HepG2 (cell line): ENCODE results near the gene PRR12. TPM values are rescaled to one million over a fixed set of nuclear protein-coding genes. Genes with fewer than 3 reads are reported as not detected.

Experiments
- ARNT2 ChIP-seq: sonication (generic); formaldehyde crosslinking; IDR thresholded peaks from 2 replicates; pipeline ENCODE4 v1.8.0; 2022; ENCODE audit warnings: mild to moderate bottlenecking, low read depth, missing genetic modification reagents, moderate library complexity
- CBFB ChIP-seq: sonication (generic); formaldehyde crosslinking; IDR thresholded peaks from 2 replicates; pipeline ENCODE4 v1.4.0; 2020; ENCODE audit warnings: missing genetic modification reagents
- CBX5 ChIP-seq: sonication (generic); formaldehyde crosslinking; IDR thresholded peaks from 2 replicates; pipeline ENCODE4 v1.4.0; 2020; ENCODE audit warnings: missing genetic modification reagents, borderline replicate concordance
- DR1 ChIP-seq: sonication (generic); formaldehyde crosslinking; IDR thresholded peaks from 2 replicates; pipeline ENCODE4 v1.8.0; 2021; ENCODE audit warnings: mild to moderate bottlenecking, missing genetic modification reagents, inconsistent platforms
- FOXM1 ChIP-seq: sonication (generic); formaldehyde crosslinking; IDR thresholded peaks from 2 replicates; pipeline ENCODE4 v1.5.0; 2020; ENCODE audit warnings: missing genetic modification reagents
- HNRNPK ChIP-seq: fragments of 200-400 bp; formaldehyde crosslinking; IDR thresholded peaks from 2 replicates; pipeline ENCODE4 v1.6.1; 2018; ENCODE audit warnings: low read length, low read depth, moderate library complexity, mild to moderate bottlenecking; ENCODE audit not compliant: poor library complexity, severe bottlenecking
- IKZF1 ChIP-seq: fragments of 450-650 bp; IDR thresholded peaks from 2 replicates; pipeline ENCODE4 v1.7.1; 2016
- KAT8 ChIP-seq: IDR thresholded peaks from 2 replicates; pipeline ENCODE4 v1.6.1; 2016; ENCODE audit warnings: missing genetic modification reagents, missing compliant biosample characterization
- NR2F2 ChIP-seq: IDR thresholded peaks from 2 replicates; pipeline ENCODE4 v1.6.1; 2012; ENCODE audit warnings: low read depth, inconsistent platforms, borderline replicate concordance
- PAWR ChIP-seq: sonication (generic); formaldehyde crosslinking; IDR thresholded peaks from 2 replicates; pipeline ENCODE4 v1.4.0; 2020; ENCODE audit warnings: missing genetic modification reagents, mild to moderate bottlenecking, borderline replicate concordance
- POLR2G ChIP-seq: fragments of 200-400 bp; formaldehyde crosslinking; IDR thresholded peaks from 2 replicates; pipeline ENCODE4 v1.6.1; 2018; ENCODE audit warnings: mild to moderate bottlenecking, low read depth, low read length, moderate library complexity
- PPARG ChIP-seq: conservative IDR thresholded peaks from 2 replicates; pipeline ENCODE4 v1.6.1; 2016; ENCODE audit warnings: missing biosample characterization, missing genetic modification reagents
- RAD21 ChIP-seq: fragments of 450-650 bp; formaldehyde crosslinking; IDR thresholded peaks from 2 replicates; pipeline ENCODE4 v1.5.0; 2020; ENCODE audit warnings: mild to moderate bottlenecking
- SAFB2 ChIP-seq: sonication (generic); formaldehyde crosslinking; IDR thresholded peaks from 2 replicates; pipeline ENCODE4 v1.5.1; 2020; ENCODE audit warnings: missing genetic modification reagents, low read depth, mild to moderate bottlenecking, borderline replicate concordance
- STAT5B ChIP-seq: sonication (generic); formaldehyde crosslinking; IDR thresholded peaks from 2 replicates; pipeline ENCODE4 v1.4.0; 2020; ENCODE audit warnings: missing genetic modification reagents
- ZBTB20 ChIP-seq: sonication (generic); formaldehyde crosslinking; IDR thresholded peaks from 2 replicates; pipeline ENCODE4 v1.8.1; 2023; ENCODE audit warnings: missing genetic modification reagents, low read depth, mild to moderate bottlenecking, borderline replicate concordance
- ZBTB8A ChIP-seq: sonication (generic); formaldehyde crosslinking; IDR thresholded peaks from 2 replicates; pipeline ENCODE4 v1.4.0; 2020; ENCODE audit warnings: mild to moderate bottlenecking, low read depth, missing genetic modification reagents, borderline replicate concordance
- ZFP37 ChIP-seq: sonication (generic); formaldehyde crosslinking; IDR thresholded peaks from 2 replicates; pipeline ENCODE4 v1.4.0; 2020; ENCODE audit warnings: missing genetic modification reagents, borderline replicate concordance
- ZNF124 ChIP-seq: sonication (generic); formaldehyde crosslinking; IDR thresholded peaks from 2 replicates; pipeline ENCODE4 v1.4.0; 2020; ENCODE audit warnings: missing genetic modification reagents
- ZNF275 ChIP-seq: sonication (generic); formaldehyde crosslinking; IDR thresholded peaks from 2 replicates; pipeline ENCODE4 v1.8.0; 2022; ENCODE audit warnings: missing genetic modification reagents, mild to moderate bottlenecking, inconsistent platforms, borderline replicate concordance
- ZNF331 ChIP-seq: sonication (generic); formaldehyde crosslinking; IDR thresholded peaks from 2 replicates; pipeline ENCODE4 v1.4.0; 2020; ENCODE audit warnings: missing genetic modification reagents
- ZNF574 ChIP-seq: sonication (generic); formaldehyde crosslinking; IDR thresholded peaks from 2 replicates; pipeline ENCODE4 v1.4.0; 2020; ENCODE audit warnings: missing genetic modification reagents
- ZNF83 ChIP-seq: sonication (generic); formaldehyde crosslinking; IDR thresholded peaks from 2 replicates; pipeline ENCODE4 v1.4.0; 2020; ENCODE audit warnings: missing genetic modification reagents, mild to moderate bottlenecking, borderline replicate concordance
- ZNF883 ChIP-seq: sonication (generic); formaldehyde crosslinking; IDR thresholded peaks from 2 replicates; pipeline ENCODE4 v1.5.1; 2020; ENCODE audit warnings: mild to moderate bottlenecking, missing genetic modification reagents; ENCODE audit errors: not compliant biosample characterization
- ZSCAN12 ChIP-seq: sonication (generic); formaldehyde crosslinking; IDR thresholded peaks from 2 replicates; pipeline ENCODE4 v1.9.0; 2021; ENCODE audit warnings: mild to moderate bottlenecking, missing genetic modification reagents
- ZSCAN20 ChIP-seq: sonication (generic); formaldehyde crosslinking; IDR thresholded peaks from 2 replicates; pipeline ENCODE4 v1.4.0; 2020; ENCODE audit warnings: missing genetic modification reagents, mild to moderate bottlenecking, borderline replicate concordance
- polyA plus RNA-seq, 8 experiments: library from polyadenylated mRNA; depleted of rRNA in 3 of 8; stranded (reverse) in 7 of 8; unstranded in 1 of 8; fragments of >200 nt; fragmentation: Illumina TruSeq in 4 of 8; extraction: Trizol in 4 of 8; gene quantifications; 2 replicates each; pipeline versions ENCODE4 v1.2.1 to v1.2.3, GENCODE V29; 2011 to 2016; ENCODE audit warnings: low read depth in 4 of 8, missing spikeins in 1 of 8, mixed read lengths in 1 of 8; ENCODE audit not compliant: insufficient read depth in 1 of 8
- total RNA-seq, 5 experiments: library from RNA; depleted of rRNA; stranded (reverse); fragments of >200 nt; fragmentation: Illumina TruSeq; extraction: Trizol; gene quantifications; 2 replicates each; pipeline ENCODE4 v1.2.3, GENCODE V29; 2016; ENCODE audit warnings: low read depth in 1 of 5

The PRR12 gene
- total and polyA plus RNA-seq, 2 of the 13 experiments (the other 11 are each of a cell fraction or from before 2014, with no cell fraction given): 0.62 to 1.5 TPM

- TF ChIP-seq ZBTB8A (CRISPR knock-in tag) (no peak), FOXM1 (CRISPR knock-in tag) (no peak), ZNF275 (CRISPR knock-in tag) (no peak), ZNF574 (CRISPR knock-in tag) (peak; percentile 60), IKZF1 (no peak), CBX5 (CRISPR knock-in tag) (0 out of 2 replicates have a peak, but pooled peaks have one; percentile 42), ZBTB20 (CRISPR knock-in tag) (peak; percentile 20; the same call in 1 of the 2 replicates), ZNF124 (no peak), STAT5B (CRISPR knock-in tag) (no peak), CBFB (CRISPR knock-in tag) (0 out of 2 replicates have a peak, but pooled peaks have one; percentile 38), ZNF883 (CRISPR knock-in tag) (peak; percentile 34), KAT8 (CRISPR knock-in tag) (peak; percentile 74; the same call in 1 of the 2 replicates), POLR2G (peak; percentile 79), RAD21 (peak; percentile 26; the same call in 1 of the 2 replicates), HNRNPK (peak; percentile 36), ARNT2 (0 out of 2 replicates have a peak, but pooled peaks have one; percentile 43), ZNF331 (CRISPR knock-in tag) (no peak), DR1 (CRISPR knock-in tag) (no peak), ZNF83 (CRISPR knock-in tag) (peak; percentile 25; the same call in 1 of the 2 replicates), PAWR (CRISPR knock-in tag) (no peak), ZSCAN20 (no peak), SAFB2 (CRISPR knock-in tag) (no peak), ZSCAN12 (peak; percentile 27; the same call in 1 of the 2 replicates), PPARG (0 out of 2 replicates have a peak, but pooled peaks have one; percentile 12), ZFP37 (CRISPR knock-in tag) (no peak; the same call in 1 of the 2 replicates), NR2F2 (no peak)
Measured at GRCh38 chr19:49664171-49665035, 73.4 kb downstream of the PRR12 start (continued).
